ENCODE data around the gene APC.

Gene APC

GRCh38 chr5:112717506-112718082, 20.1 kb upstream of the APC start:
- no peak for DNase-seq

GRCh38 chr5:112718344-112718743, 19.3 kb upstream of the APC start:
- DNase-seq, result no peak

DNA sequence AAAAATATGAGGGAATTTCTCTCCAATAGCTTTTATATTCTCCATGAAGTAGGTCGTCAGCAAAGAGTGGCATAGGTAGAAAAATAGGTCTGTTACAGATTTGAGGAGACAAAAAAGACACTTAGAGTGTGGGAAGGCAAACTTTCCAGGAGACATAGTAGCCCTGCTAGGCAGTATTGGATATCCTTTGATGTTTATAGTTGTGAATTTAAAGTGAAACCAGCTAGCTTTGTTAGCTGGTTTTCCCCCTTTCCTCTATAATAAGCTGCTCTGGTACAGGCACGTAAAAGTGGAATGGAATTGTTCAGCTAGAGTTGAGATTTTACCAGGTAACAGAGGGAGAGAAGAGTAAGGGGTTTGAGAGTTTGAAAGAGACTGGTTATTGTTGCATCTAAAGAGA, 17.1 kb upstream of the APC start:
- DNase-seq, result no peak

DNA sequence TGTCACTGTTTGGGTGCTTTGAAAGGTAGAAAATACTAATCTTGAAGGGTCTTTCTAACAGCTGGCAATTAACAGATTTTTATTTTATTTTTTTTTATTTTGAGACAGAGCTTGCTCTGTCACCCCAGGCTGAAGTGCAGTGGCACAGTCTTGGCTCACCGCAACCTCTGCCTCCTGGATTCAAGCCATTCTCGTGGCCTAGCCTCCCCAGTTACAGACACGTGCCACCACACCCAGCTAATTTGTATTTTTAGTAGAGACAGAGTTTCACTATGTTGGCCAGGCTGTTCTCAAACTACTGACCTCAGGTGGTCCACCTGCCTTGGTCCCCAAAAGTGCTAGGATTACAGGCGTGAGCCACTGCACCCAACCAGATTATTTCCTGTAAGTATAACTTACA, 12.8 kb upstream of the APC start:
- DNase-seq, result no peak

DNA sequence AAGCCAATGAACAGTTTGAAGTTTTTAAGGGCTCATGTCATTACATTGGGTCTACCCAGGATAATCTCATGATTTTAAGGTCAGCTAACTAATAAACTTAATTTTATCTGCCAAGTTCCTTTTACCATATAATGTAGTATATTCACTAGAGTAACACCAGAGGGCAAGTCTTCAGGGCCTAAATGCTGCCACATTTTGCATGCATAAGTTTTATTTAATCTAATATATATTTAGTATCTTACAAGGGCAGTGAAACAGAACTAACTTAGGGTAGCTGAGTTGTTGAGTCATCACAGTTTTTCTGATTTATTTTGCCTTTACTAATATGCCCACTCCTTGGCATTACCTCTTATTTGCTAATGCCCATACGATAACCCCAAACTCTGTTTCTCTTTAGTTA, 8.1 kb upstream of the APC start:
- no peak for DNase-seq

DNA sequence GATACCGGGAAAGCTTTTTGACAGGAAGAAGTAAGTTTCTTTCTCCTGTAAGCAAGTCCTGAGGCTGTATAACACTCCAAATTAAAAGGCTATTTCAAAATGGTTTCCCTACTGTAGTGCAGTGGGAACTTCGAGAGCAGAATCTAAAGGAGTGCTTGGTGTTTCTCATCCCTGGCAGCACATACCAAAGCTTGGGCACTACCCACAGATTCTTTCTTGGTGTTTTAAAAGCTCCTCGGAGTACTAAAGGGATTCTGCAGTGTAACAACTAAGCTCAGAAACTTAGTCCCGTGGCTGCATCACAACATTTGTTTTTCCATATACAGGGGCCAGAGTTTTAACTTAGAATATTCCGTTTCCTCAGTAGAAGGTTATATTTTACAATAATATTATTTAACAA, 5.6 kb upstream of the APC start:
- DNase-seq, result no peak

- no peak for DNase-seq
Measured at GRCh38 chr5:112733586-112733985, 4.1 kb upstream of the APC start.

DNA sequence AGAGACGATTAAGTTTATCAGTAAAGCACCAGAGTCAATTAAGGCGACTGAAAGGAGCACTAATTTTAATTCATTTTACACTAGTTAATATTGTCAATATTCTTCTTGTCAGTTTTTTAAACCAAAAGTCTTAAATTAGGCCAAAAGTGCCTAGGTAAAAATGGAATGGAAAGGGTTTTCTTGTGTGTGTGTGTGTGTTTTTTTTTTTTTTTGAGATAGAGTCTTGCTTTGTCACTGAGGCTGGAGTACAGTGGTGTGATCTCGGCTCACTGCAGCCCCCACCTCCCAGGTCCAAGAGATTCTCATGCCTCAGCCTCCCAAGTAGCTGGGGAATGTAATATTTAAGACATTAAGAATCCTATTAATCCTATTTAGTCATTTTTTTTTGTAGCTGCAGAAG, 3.1 kb upstream of the APC start:
- DNase-seq, result no peak

- no peak for DNase-seq
Measured at GRCh38 chr5:112735702-112736101, 2.0 kb upstream of the APC start.

DNA sequence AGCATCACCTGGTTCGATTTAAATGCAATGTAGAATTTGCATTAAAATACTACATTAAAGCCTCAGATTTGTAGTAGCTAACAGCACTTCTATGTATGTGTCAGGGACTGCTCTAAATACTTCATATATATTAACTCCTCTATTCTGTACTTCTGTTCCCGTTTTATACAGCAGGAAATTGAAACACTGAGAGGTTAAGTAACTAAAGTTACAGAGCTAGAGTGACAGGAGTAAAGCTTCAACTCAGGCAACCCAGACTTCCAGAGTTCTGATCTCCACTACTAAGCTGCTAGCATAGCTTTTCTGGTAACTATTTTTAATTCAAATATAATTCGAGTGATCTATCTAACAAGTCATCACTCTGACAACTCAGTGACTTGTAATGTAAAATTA, 619 bp upstream of the APC start:
- DNase-seq, result no peak

- peak; percentile 21 for DNase-seq
Measured at GRCh38 chr5:112738191-112738560, 491 bp downstream of the APC start.

DNA sequence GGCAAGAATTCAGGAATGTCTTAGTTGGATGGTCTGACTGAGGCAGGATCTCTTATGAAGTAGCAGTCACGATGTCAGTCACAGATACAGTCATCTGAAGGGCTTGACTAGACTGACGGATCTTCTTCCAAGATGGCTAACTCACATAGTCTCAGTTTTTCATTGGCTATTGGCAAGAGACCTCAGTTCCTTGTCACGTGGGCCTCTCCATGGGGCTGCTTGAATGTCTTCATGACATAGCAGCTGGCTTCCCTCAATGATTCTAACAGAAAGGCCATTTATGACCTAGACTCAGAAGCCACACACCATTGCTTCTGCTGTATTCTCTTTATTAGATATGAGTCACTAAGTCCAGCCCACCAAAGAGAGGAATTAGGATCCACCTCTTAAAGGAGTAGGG, 4.7 kb downstream of the APC start:
- no peak for DNase-seq

DNA sequence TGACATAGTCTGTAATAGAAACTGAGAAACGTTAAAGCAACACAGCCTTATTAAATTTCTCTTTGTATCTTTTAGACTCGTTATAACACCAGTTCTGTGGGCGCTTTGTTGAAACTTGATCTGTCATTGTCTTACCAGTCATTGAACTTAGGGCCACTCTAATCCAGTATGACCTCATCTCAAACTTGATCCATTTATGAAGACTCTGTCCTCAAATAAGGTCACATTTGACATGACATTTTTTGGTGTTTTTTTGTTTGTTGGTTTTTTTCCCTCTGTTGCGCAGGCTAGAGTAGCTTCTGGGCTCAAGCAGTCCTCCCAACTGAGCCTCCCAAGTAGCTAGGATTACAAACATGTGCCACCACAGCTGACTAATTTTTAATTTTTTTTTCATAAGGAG, 5.9 kb downstream of the APC start:
- no peak for DNase-seq

- no peak for DNase-seq
Measured at GRCh38 chr5:112752335-112752734, 14.7 kb downstream of the APC start.

DNA sequence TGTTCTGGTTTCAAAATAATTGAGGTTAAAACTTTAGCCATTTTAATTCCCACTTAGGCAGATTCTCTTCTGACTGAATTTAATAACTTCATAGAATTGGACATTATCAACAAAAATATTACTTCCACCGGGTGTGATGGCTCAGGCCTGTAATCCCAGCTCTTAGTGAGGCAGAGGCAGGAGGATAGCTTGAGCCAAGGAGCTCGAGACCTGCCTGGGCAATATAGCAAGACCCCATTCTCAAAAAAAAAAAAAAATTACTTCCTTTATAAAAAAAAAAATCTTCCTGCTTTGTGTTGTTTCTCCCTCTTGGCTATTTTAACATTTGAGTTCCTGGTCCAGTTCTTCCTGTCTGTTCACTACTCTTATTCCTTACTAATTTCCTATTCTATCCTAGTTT, 18.0 kb downstream of the APC start:
- no peak for DNase-seq

GRCh38 chr5:112757468-112758208, 20.0 kb downstream of the APC start:
- DNase-seq, result peak; percentile 41

DNA sequence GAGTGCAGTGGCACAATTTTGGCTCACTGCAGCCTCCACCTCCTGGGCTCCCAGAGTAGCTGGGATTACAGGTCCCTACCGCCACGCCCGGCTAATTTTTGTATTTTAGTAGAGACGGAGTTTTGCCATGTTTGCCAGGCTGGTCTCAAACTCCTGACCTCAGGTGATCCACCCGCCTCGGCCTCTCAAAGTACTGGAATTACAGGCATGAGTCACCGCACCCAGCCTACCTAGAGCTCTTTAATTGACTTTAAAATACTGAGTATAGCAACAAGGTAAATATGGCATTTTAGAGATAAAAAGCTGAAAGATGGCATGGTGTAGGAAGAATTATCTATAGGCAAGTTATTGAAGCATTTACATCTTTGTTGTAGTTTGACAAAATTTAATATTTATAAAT, 21.0 kb downstream of the APC start:
- DNase-seq, result no peak

DNA sequence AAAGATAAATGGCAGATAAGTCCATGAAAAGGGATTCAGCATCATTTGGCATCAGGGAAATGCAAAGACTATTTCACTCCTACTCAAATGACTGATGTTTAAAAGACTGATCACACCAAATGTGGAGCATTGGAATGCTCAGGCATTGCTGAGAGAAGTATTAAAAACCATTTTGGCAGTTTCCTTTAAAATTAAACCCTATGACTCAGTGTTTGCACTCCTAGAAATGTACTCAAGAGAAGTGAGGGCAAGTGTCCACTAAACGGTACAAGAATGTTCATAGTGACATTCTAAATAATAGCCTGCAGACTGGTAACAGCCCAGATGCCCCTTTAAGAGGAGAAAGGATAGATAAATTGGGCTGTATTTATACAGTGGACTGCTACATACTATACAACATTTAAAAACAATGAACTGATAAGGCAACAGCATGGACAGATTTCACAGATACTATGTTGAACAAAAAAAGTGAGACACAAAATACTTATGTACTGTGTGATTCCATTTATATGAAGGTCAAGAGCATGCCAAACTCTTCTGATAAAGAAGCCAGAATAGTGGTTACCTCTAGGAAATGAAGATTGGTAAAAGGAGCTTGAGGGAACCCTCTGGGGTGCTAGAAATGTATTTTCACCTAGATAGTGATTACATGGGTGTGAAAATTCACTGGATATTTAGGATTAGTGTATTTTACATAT, 24.6 kb downstream of the APC start:
- DNase-seq, result no peak

GRCh38 chr5:112763165-112763564, 25.5 kb downstream of the APC start:
- DNase-seq, result no peak

- DNase-seq, result no peak
Measured at GRCh38 chr5:112772124-112772523, 34.4 kb downstream of the APC start.

DNA sequence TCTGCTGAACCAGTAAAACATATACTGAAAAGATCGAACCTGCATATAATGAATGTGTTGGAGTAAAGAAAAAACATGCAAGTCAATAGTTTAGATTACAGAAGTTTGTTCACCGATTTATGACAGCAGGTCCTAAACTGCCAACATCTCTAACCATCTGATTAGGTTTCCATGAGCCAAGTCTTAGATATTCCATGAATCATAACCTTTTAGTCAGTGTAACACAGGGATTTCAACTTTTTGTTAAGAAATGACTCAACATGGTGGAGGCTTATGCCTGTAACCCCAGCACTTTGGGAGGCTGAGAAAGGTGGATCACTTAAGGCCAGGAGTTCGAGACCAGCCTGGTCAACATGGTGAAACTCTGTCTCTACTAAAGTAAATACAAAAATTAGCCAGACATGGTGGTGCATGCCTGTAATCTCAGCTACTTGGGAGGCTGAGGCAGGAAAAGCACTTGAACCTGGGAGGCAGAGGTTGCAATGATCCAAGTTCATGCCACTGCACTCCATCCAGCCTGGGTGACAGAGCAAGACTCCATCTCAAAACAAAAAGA, 38.7 kb downstream of the APC start:
- no peak for DNase-seq

GRCh38 chr5:112779531-112779930, 41.8 kb downstream of the APC start:
- no peak for DNase-seq

DNA sequence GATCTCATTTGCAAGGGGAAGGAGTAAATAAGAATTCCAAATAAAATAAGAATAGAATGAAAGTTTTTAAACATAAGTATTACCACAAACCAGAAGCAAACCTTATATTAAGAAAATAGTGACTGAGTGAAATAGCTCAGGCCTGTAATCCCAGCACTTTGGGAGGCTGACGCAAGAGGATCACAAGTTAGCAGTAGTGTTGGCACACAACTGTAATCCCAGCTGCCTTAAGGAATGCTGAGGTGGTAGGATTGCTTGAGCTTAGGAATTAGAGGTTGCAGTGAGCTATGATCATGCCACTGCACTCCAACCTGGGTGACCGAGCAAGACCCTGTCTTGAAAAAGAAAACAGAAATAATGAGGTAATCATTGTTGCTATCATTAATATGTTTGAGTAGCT, 47.0 kb downstream of the APC start:
- DNase-seq, result no peak

- no peak for DNase-seq
Measured at GRCh38 chr5:112787261-112787660, 49.6 kb downstream of the APC start.

All from SHP77 treated with DMSO at 0.1 percent for 48 hours (cell line).